ENCODE data around the gene RPGRIP1L. TPM values are rescaled to one million over a fixed set of nuclear protein-coding genes. Genes with fewer than 3 reads are reported as not detected.

The RPGRIP1L gene
- total and polyA plus RNA-seq, 2 of the 13 experiments (the other 11 are each of a cell fraction or from before 2014, with no cell fraction given) = 5.0 to 13.5 TPM

- no peak; the same call in 1 of the 2 replicates for TF ChIP-seq GLMP (CRISPR knock-in tag; IDR thresholded peaks at IDR 0.05; ENCODE audit: borderline replicate concordance)
- TF ChIP-seq ZBTB42 (CRISPR knock-in tag; IDR thresholded peaks at IDR 0.05) = 0 out of 2 replicates have a peak, but pooled peaks have one; percentile 21
- TF ChIP-seq ATF1 (CRISPR knock-in tag; IDR thresholded peaks at IDR 0.05) = peak; percentile 95
- TF ChIP-seq NFE2 (CRISPR knock-in tag; IDR thresholded peaks at IDR 0.05) = no peak
- peak; percentile 87 for TF ChIP-seq ZNF781 (CRISPR knock-in tag; IDR thresholded peaks at IDR 0.05; ENCODE audit: borderline replicate concordance, not compliant biosample characterization)
- 0 out of 2 replicates have a peak, but pooled peaks have one; percentile 62 for TF ChIP-seq FIP1L1 (IDR thresholded peaks at IDR 0.05; ENCODE audit: borderline replicate concordance, insufficient read depth, low read depth, low read length)
- TF ChIP-seq HIC2 (CRISPR knock-in tag; IDR thresholded peaks at IDR 0.05; ENCODE audit: low read depth) = no peak
- no peak for TF ChIP-seq GPN1 (CRISPR knock-in tag; IDR thresholded peaks at IDR 0.05; ENCODE audit: borderline replicate concordance)
- peak; percentile 69 for TF ChIP-seq ARID5B (CRISPR knock-in tag; IDR thresholded peaks at IDR 0.05)
- peak; percentile 68; the same call in 1 of the 2 replicates for TF ChIP-seq GTF3A (CRISPR knock-in tag; conservative IDR thresholded peaks at IDR 0.05)
- no peak for TF ChIP-seq ZNF75D (CRISPR knock-in tag; IDR thresholded peaks at IDR 0.05; ENCODE audit: borderline replicate concordance)
- peak; percentile 65; the same call in 1 of the 2 replicates for TF ChIP-seq ZNF414 (CRISPR knock-in tag; IDR thresholded peaks at IDR 0.05)
- peak; percentile 46; the same call in 1 of the 2 replicates for TF ChIP-seq ZNF749 (CRISPR knock-in tag; IDR thresholded peaks at IDR 0.05; ENCODE audit: borderline replicate concordance)
- TF ChIP-seq NR2F2 (IDR thresholded peaks at IDR 0.05; ENCODE audit: borderline replicate concordance, low read depth) = no peak
- TF ChIP-seq ZNF501 (CRISPR knock-in tag; IDR thresholded peaks at IDR 0.05) = peak; percentile 96
- peak; percentile 61 for TF ChIP-seq CTCF (CRISPR knock-in tag; IDR thresholded peaks at IDR 0.05)
- no peak for TF ChIP-seq ZNF672 (CRISPR knock-in tag; IDR thresholded peaks at IDR 0.05)
- TF ChIP-seq HNRNPL (IDR thresholded peaks at IDR 0.05; ENCODE audit: low read depth, low read length) = 0 out of 2 replicates have a peak, but pooled peaks have one; percentile 33
- TF ChIP-seq ZSCAN25 (CRISPR knock-in tag; IDR thresholded peaks at IDR 0.05) = no peak
Observed at GRCh38 chr16:53703590-53704444, at the start of gene RPGRIP1L, which contains the start of gene FTO (continued).
